ENCODE measurements around the gene DHFR2. TPM values are rescaled to one million over a fixed set of nuclear protein-coding genes. Genes with fewer than 3 reads are reported as not detected.
"Not testable (repeated sequence)": the region's sequence is repeated elsewhere in the genome, so short reads cannot be mapped to it uniquely, and the experiment has no call there.

Gene DHFR2
- polyA plus RNA-seq, 1 of the 3 experiments (the other 2 are of a cell fraction): 1.3 TPM

- POLR2A ChIA-PET: no interaction called here
- Histone ChIP-seq H3K9ac (no peak overlapping the region), H3K79me2 (ENCODE audit: insufficient read depth) (peaks cover 18% of the 10 kb centered on the region), H4K20me1 (ENCODE audit: insufficient read depth) (no peaks in the 10 kb centered on the region), H3K4me2 (no peak overlapping the region), H3K9me3 (no peaks in the 10 kb centered on the region), H3K4me3 (ENCODE audit: low read depth in 2 of 2, low read length in 1 of 2) (no peak overlapping the region), H3K9me2 (no peaks in the 10 kb centered on the region), H2AFZ (ENCODE audit: low read depth) (no peak overlapping the region), H3K36me3 (replicated peaks in 1 of 2; ENCODE audit: control insufficient read depth in 1 of 2, insufficient read depth in 2 of 2, low read length in 1 of 2) (peaks cover 14% of the 10 kb centered on the region in 2 experiments), H3K27ac (ENCODE audit: low read depth in 2 of 2, low read length in 1 of 2) (no peak overlapping the region), H3K4me1 (ENCODE audit: control insufficient read depth in 1 of 2, insufficient read depth in 2 of 2, low read depth in 1 of 2, low read length in 1 of 2) (no peaks in the 10 kb centered on the region), H3K27me3 (ENCODE audit: insufficient read depth) (no peaks in the 10 kb centered on the region), H3F3A (replicated peaks; ENCODE audit: insufficient read depth) (no peaks in the 10 kb centered on the region)
- CTCF ChIA-PET: interaction anchor here (1.3 to 3.0 kb wide), 2 partner anchors 12 to 17 kb away, joined by 4 to 22 read pairs; no protein-coding TSS in a partner anchor
- no peak for DNase-seq
- no peak for TF ChIP-seq PBX3 (IDR thresholded peaks at IDR 0.05)
- TF ChIP-seq TEAD4 (IDR thresholded peaks at IDR 0.05; ENCODE audit: borderline replicate concordance, insufficient read depth): no peak
- WGBS (ENCODE audit: low lambda C conversion rate): 88% methylated on average over 8 of the region's 8 CpGs
Observed at GRCh38 chr3:94082391-94082937, 19.7 kb upstream of the DHFR2 start.

DNA sequence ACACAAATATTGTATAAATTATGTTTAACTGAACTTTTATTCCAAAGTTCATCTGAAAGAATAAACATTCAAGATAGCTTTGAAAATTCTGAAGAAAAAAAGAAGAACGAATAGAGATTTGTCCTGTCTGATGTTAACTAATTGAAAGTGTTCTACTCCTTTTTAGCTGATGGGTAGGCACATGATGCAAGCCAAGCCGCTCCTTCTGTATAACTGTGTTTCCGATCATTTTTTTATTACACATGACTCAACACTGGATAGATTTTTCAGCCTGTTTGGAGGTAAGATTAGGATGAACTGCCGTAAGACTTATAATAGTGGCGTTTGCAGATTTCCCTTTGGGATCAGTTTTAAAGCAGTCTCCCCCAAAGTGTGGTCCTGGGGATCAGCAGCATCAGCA is 19.2 kb upstream of the DHFR2 start:
- H3F3A ChIP-seq (replicated peaks; ENCODE audit: insufficient read depth): no peaks in the 10 kb centered on the region
- H2AFZ ChIP-seq (ENCODE audit: low read depth): no peak overlapping the region
- H4K20me1 ChIP-seq (ENCODE audit: insufficient read depth): no peaks in the 10 kb centered on the region
- no peaks in the 10 kb centered on the region for H3K9me2 ChIP-seq
- H3K9ac ChIP-seq: no peak overlapping the region
- no peak overlapping the region for H3K4me2 ChIP-seq
- H3K36me3 ChIP-seq (replicated peaks in 1 of 2; ENCODE audit: control insufficient read depth in 1 of 2, insufficient read depth in 2 of 2, low read length in 1 of 2): peaks cover 14% of the 10 kb centered on the region in 2 experiments
- no peak for DNase-seq
- POLR2A ChIA-PET: no interaction called here
- peaks cover 22% of the 10 kb centered on the region for H3K79me2 ChIP-seq (ENCODE audit: insufficient read depth)
- H3K4me1 ChIP-seq (ENCODE audit: control insufficient read depth in 1 of 2, insufficient read depth in 2 of 2, low read depth in 1 of 2, low read length in 1 of 2): no peaks in the 10 kb centered on the region
- H3K9me3 ChIP-seq: no peaks in the 10 kb centered on the region
- TF ChIP-seq TCF12 (IDR thresholded peaks at IDR 0.05): no peak
- no peak for TF ChIP-seq NFIC (IDR thresholded peaks at IDR 0.05; ENCODE audit: borderline replicate concordance)
- TF ChIP-seq, protein P1, sequence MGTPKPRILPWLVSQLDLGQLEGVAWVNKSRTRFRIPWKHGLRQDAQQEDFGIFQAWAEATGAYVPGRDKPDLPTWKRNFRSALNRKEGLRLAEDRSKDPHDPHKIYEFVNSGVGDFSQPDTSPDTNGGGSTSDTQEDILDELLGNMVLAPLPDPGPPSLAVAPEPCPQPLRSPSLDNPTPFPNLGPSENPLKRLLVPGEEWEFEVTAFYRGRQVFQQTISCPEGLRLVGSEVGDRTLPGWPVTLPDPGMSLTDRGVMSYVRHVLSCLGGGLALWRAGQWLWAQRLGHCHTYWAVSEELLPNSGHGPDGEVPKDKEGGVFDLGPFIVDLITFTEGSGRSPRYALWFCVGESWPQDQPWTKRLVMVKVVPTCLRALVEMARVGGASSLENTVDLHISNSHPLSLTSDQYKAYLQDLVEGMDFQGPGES (IDR thresholded peaks at IDR 0.05; ENCODE audit: low read depth, low read length): no peak
- no peak for TF ChIP-seq TEAD4 (IDR thresholded peaks at IDR 0.05; ENCODE audit: borderline replicate concordance, insufficient read depth)
- no peak for TF ChIP-seq NRF1 (IDR thresholded peaks at IDR 0.05; ENCODE audit: low read depth, low read length)
- TF ChIP-seq POLR2AphosphoS5 (IDR thresholded peaks at IDR 0.05; ENCODE audit: low read depth, low read length): no peak
- TF ChIP-seq RXRA (IDR thresholded peaks at IDR 0.05; ENCODE audit: borderline replicate concordance, low read depth): no peak
- no peak for TF ChIP-seq CHD2 (IDR thresholded peaks at IDR 0.05; ENCODE audit: low read length, partially characterized antibody)
- TF ChIP-seq FOSL2 (IDR thresholded peaks at IDR 0.05; ENCODE audit: borderline replicate concordance, low read depth): no peak
- WGBS (ENCODE audit: low lambda C conversion rate): 92% methylated on average over 5 of the region's 5 CpGs
- CTCF ChIA-PET: interaction anchor here (1.3 to 3.0 kb wide), 2 partner anchors 12 to 17 kb away, joined by 4 to 22 read pairs; no protein-coding TSS in a partner anchor
- H3K4me3 ChIP-seq (ENCODE audit: low read depth in 2 of 2, low read length in 1 of 2): no peak overlapping the region
- no peaks in the 10 kb centered on the region for H3K27me3 ChIP-seq (ENCODE audit: insufficient read depth)
- no peak overlapping the region for H3K27ac ChIP-seq (ENCODE audit: low read depth in 2 of 2, low read length in 1 of 2)

- H3K79me2 ChIP-seq (ENCODE audit: insufficient read depth): peaks cover 25% of the 10 kb centered on the region
- CTCF ChIA-PET: interaction anchor here (0.6 to 3.0 kb wide), 2 partner anchors 10 to 50 kb away, joined by 3 to 22 read pairs; no protein-coding TSS in a partner anchor
- H3K4me2 ChIP-seq; H3K4me1 ChIP-seq (ENCODE audit: control insufficient read depth in 1 of 2, insufficient read depth in 2 of 2, low read depth in 1 of 2, low read length in 1 of 2); H3K27me3 ChIP-seq (ENCODE audit: insufficient read depth); H3K9me3 ChIP-seq; POLR2A ChIA-PET; H4K20me1 ChIP-seq (ENCODE audit: insufficient read depth); H3K4me3 ChIP-seq (ENCODE audit: low read depth in 2 of 2, low read length in 1 of 2); H3K27ac ChIP-seq (ENCODE audit: low read depth in 2 of 2, low read length in 1 of 2); H3K9ac ChIP-seq; H3K9me2 ChIP-seq; H3F3A ChIP-seq (replicated peaks; ENCODE audit: insufficient read depth); DNase-seq; H2AFZ ChIP-seq (ENCODE audit: low read depth): not testable (repeated sequence)
- WGBS (ENCODE audit: low lambda C conversion rate): 92% methylated on average over 2 of the region's 5 CpGs
- peaks cover 12 to 18% of the 10 kb centered on the region in 2 experiments for H3K36me3 ChIP-seq (replicated peaks in 1 of 2; ENCODE audit: control insufficient read depth in 1 of 2, insufficient read depth in 2 of 2, low read length in 1 of 2)
Observed at GRCh38 chr3:94080552-94080951, 17.8 kb upstream of the DHFR2 start.

Data from SK-N-SH (cell line).